HG03175 (cell line): ENCODE results near the gene TMEM248.
"Not testable (repeated sequence)": the region's sequence is repeated elsewhere in the genome, so short reads cannot be mapped to it uniquely, and the experiment has no call there.

Source experiments
- ATAC-seq: cut with Tn5 transposase; IDR thresholded peaks from one replicate; pipeline ENCODE4 v1.9.1; 2021; ENCODE audit warnings: mild to moderate bottlenecking, moderate library complexity; ENCODE audit not compliant: unreplicated experiment

Gene TMEM248

GRCh38 chr7:66995050-66995776 is 74.2 kb downstream of the TMEM248 start, which contains the start of gene SBDS:
TSS of gene SBDS (minus strand) at chr7:66995586. CDS start at chr7:66995417, 169 bp downstream.
- peak; percentile 63 for ATAC-seq

GRCh38 chr7:66996444-66997191 is 75.6 kb downstream of the TMEM248 start, which contains the start of gene TYW1:
TSS of gene TYW1 (plus strand) at chr7:66996833. CDS start at chr7:66996979, 146 bp downstream.
- peak; percentile 90 for ATAC-seq

- not testable (repeated sequence) for ATAC-seq
Measured at GRCh38 chr7:67000601-67001258, 79.7 kb downstream of the TMEM248 start.

- ATAC-seq = not testable (repeated sequence)
Measured at GRCh38 chr7:67004145-67004544, 83.1 kb downstream of the TMEM248 start.

GRCh38 chr7:67006965-67007364 is 85.9 kb downstream of the TMEM248 start:
- ATAC-seq = no peak
